IMR-90 (cell line): ENCODE measurements around the gene SUN1. TPM values are rescaled to one million over a fixed set of nuclear protein-coding genes. Genes with fewer than 3 reads are reported as not detected.

ENCODE experiments used
- ATAC-seq: fragments of 200-7000 bp; cut with Tn5 transposase; 2 replicates; pipeline ENCODE4 v1.9.1; 2020; ENCODE audit warnings: low read depth, mild to moderate bottlenecking, moderate library complexity
- BruUV-seq: library from RNA; stranded (reverse); fragments of 400-500 nt; replicated peaks from 2 replicates; lab custom pipeline; 2021; lab: Mats Ljungman, UMichigan
- CTCF ChIA-PET: fragments of 300-600 bp; formaldehyde crosslinking; extraction: SDS; loops from one replicate; lab custom pipeline; 2021; ENCODE audit warnings: antibody characterized with exemption; lab: Yijun Ruan, JAX
- POLR2A ChIA-PET: fragments of 300-600 bp; sonication (Branson Sonifier 250); formaldehyde crosslinking; loops from one replicate; lab custom pipeline; 2022; ENCODE audit warnings: antibody characterized with exemption; ENCODE audit not compliant: unreplicated experiment; lab: Charles Lee
- DNase-seq: peaks from one replicate; pipeline ENCODE4 v3.0.0; 2013
- H2AFZ ChIP-seq: replicated peaks from 2 replicates; pipeline ENCODE3; 2013; ENCODE audit warnings: low read length, mild to moderate bottlenecking; ENCODE audit not compliant: poor library complexity
- H2AK5ac ChIP-seq: 2 replicates; pipeline ENCODE4 v1.6.1; 2013; ENCODE audit warnings: low read depth, low read length, inconsistent platforms
- H2AK9ac ChIP-seq: replicated peaks from 2 replicates; pipeline ENCODE3; 2013; ENCODE audit warnings: mild to moderate bottlenecking, low read depth, low read length, moderate library complexity; ENCODE audit not compliant: poor library complexity
- H2BK120ac ChIP-seq: 2 replicates; pipeline ENCODE4 v1.6.1; 2013; ENCODE audit warnings: low read depth, low read length, inconsistent platforms
- H2BK15ac ChIP-seq: 3 replicates; pipeline ENCODE4 v1.6.1; 2013; ENCODE audit warnings: low read depth, low read length, inconsistent platforms
- H2BK20ac ChIP-seq: 2 replicates; pipeline ENCODE4 v1.6.1; 2013; ENCODE audit warnings: low read depth, mild to moderate bottlenecking, inconsistent platforms, low read length, moderate library complexity
- H2BK5ac ChIP-seq: 2 replicates; pipeline ENCODE4 v1.6.1; 2013; ENCODE audit warnings: mild to moderate bottlenecking, low read depth, low read length, inconsistent platforms; ENCODE audit not compliant: poor library complexity, severe bottlenecking
- H3K14ac ChIP-seq: replicated peaks from 2 replicates; pipeline ENCODE4 v1.6.1; 2013; ENCODE audit warnings: low read depth, low read length, inconsistent platforms
- H3K18ac ChIP-seq: 2 replicates; pipeline ENCODE4 v1.6.1; 2013; ENCODE audit warnings: low read depth, low read length, control low read depth
- H3K23ac ChIP-seq: 2 replicates; pipeline ENCODE4 v1.6.1; 2013; ENCODE audit warnings: low read depth, low read length, inconsistent platforms
- H3K27ac ChIP-seq: 2 replicates; pipeline ENCODE4 v1.5.1; 2013; ENCODE audit warnings: mild to moderate bottlenecking, control low read depth, low read length; ENCODE audit not compliant: insufficient read depth
- H3K27me3 ChIP-seq: 2 replicates; pipeline ENCODE4 v1.6.1; 2013; ENCODE audit warnings: low read length; ENCODE audit not compliant: control insufficient read depth, insufficient read depth
- H3K36me3 ChIP-seq: 2 replicates; pipeline ENCODE4 v1.6.1; 2013; ENCODE audit warnings: low read length, mixed read lengths; ENCODE audit not compliant: control insufficient read depth, insufficient read depth
- H3K4ac ChIP-seq: 2 replicates; pipeline ENCODE4 v1.6.1; 2013; ENCODE audit warnings: low read depth, low read length, inconsistent platforms
- H3K4me1 ChIP-seq: 2 replicates; pipeline ENCODE4 v1.6.1; 2013; ENCODE audit warnings: low read length, mixed read lengths; ENCODE audit not compliant: control insufficient read depth, insufficient read depth
- H3K4me2 ChIP-seq: 2 replicates; pipeline ENCODE4 v1.6.1; 2013; ENCODE audit warnings: low read depth, mild to moderate bottlenecking, control low read depth, low read length, moderate library complexity
- H3K4me3 ChIP-seq: 2 replicates; pipeline ENCODE4 v1.5.1; 2013; ENCODE audit warnings: low read depth, mild to moderate bottlenecking, control low read depth, low read length, moderate library complexity; ENCODE audit not compliant: insufficient read depth
- H3K56ac ChIP-seq: 2 replicates; pipeline ENCODE4 v1.6.1; 2013; ENCODE audit warnings: low read length, inconsistent platforms; ENCODE audit not compliant: insufficient read depth; ENCODE audit errors: extremely low read depth
- H3K79me1 ChIP-seq, 2 experiments: 2 replicates each; pipeline ENCODE4 v1.6.1; 2013; ENCODE audit warnings: low read length in 2 of 2, inconsistent platforms in 1 of 2, low read depth in 1 of 2
- H3K9ac ChIP-seq: 2 replicates; pipeline ENCODE4 v1.6.1; 2013; ENCODE audit warnings: low read depth, low read length, control low read depth
- H3K9me1 ChIP-seq: 2 replicates; pipeline ENCODE4 v1.6.1; 2013; ENCODE audit warnings: low read length, inconsistent platforms; ENCODE audit not compliant: insufficient read depth
- H3K9me3 ChIP-seq: 2 replicates; pipeline ENCODE4 v1.6.1; 2013; ENCODE audit warnings: low read length; ENCODE audit not compliant: control insufficient read depth, insufficient read depth
- H4K20me1 ChIP-seq: 2 replicates; pipeline ENCODE4 v1.6.1; 2013; ENCODE audit warnings: low read length, inconsistent platforms; ENCODE audit not compliant: insufficient read depth
- H4K5ac ChIP-seq: 2 replicates; pipeline ENCODE4 v1.6.1; 2013; ENCODE audit warnings: mild to moderate bottlenecking, low read depth, low read length, control low read depth
- H4K8ac ChIP-seq, 2 experiments: 2 replicates each; pipeline ENCODE4 v1.6.1; 2013; ENCODE audit warnings: low read depth in 2 of 2, low read length in 2 of 2, control low read depth in 1 of 2, inconsistent platforms in 1 of 2
- H4K91ac ChIP-seq: 2 replicates; pipeline ENCODE4 v1.6.1; 2013; ENCODE audit warnings: low read depth, low read length, inconsistent platforms; ENCODE audit not compliant: insufficient read depth
- BHLHE40 ChIP-seq: fragments of 150-350 bp; IDR thresholded peaks from 2 replicates; pipeline ENCODE4 v1.6.1; 2016; ENCODE audit warnings: mild to moderate bottlenecking, low read depth, low read length
- CEBPB ChIP-seq: IDR thresholded peaks from 2 replicates; pipeline ENCODE4 v1.6.1; 2012; ENCODE audit warnings: low read depth, low read length, improper control_type of control experiment
- CHD1 ChIP-seq: IDR thresholded peaks from 2 replicates; pipeline ENCODE4 v1.6.1; 2012; ENCODE audit warnings: low read depth, low read length, improper control_type of control experiment
- CTCF ChIP-seq: conservative IDR thresholded peaks from 2 replicates; pipeline ENCODE4 v1.5.1; 2012; ENCODE audit warnings: mild to moderate bottlenecking, low read depth, low read length, improper control_type of control experiment
- ELK1 ChIP-seq: fragments of 150-350 bp; IDR thresholded peaks from 2 replicates; pipeline ENCODE4 v1.6.1; 2016; ENCODE audit warnings: low read depth, mild to moderate bottlenecking, low read length, moderate library complexity, borderline replicate concordance
- FOS ChIP-seq: fragments of 150-350 bp; IDR thresholded peaks from 2 replicates; pipeline ENCODE4 v1.6.1; 2016; ENCODE audit warnings: low read depth, low read length
- MAFK ChIP-seq: IDR thresholded peaks from 2 replicates; pipeline ENCODE4 v1.6.1; 2012; ENCODE audit warnings: low read depth, low read length, improper control_type of control experiment
- MAZ ChIP-seq: IDR thresholded peaks from 2 replicates; pipeline ENCODE4 v1.6.1; 2012; ENCODE audit warnings: low read depth, mild to moderate bottlenecking, low read length, improper control_type of control experiment, moderate library complexity, borderline replicate concordance
- MXI1 ChIP-seq: IDR thresholded peaks from 2 replicates; pipeline ENCODE4 v1.6.1; 2012; ENCODE audit warnings: low read depth, mild to moderate bottlenecking, low read length, moderate library complexity, borderline replicate concordance
- NFE2L2 ChIP-seq: fragments of 150-350 bp; IDR thresholded peaks from 2 replicates; pipeline ENCODE4 v1.6.1; 2016; ENCODE audit warnings: low read depth, mild to moderate bottlenecking, low read length
- POLR2A ChIP-seq: IDR thresholded peaks from 2 replicates; pipeline ENCODE4 v1.6.1; 2012; ENCODE audit warnings: mild to moderate bottlenecking, low read depth, low read length
- RAD21 ChIP-seq: IDR thresholded peaks from 2 replicates; pipeline ENCODE4 v1.6.1; 2012; ENCODE audit warnings: low read length, improper control_type of control experiment
- RCOR1 ChIP-seq: IDR thresholded peaks from 2 replicates; pipeline ENCODE4 v1.6.1; 2012; ENCODE audit warnings: mild to moderate bottlenecking, low read length, improper control_type of control experiment; ENCODE audit not compliant: insufficient replicate concordance
- RFX5 ChIP-seq: IDR thresholded peaks from 2 replicates; pipeline ENCODE4 v1.8.0; 2012; ENCODE audit warnings: low read depth, mild to moderate bottlenecking, low read length, moderate library complexity
- SMC3 ChIP-seq: fragments of 150-350 bp; IDR thresholded peaks from 2 replicates; pipeline ENCODE4 v1.6.1; 2016; ENCODE audit warnings: low read depth, mild to moderate bottlenecking, antibody characterized with exemption, low read length, moderate library complexity
- USF2 ChIP-seq: fragments of 150-350 bp; IDR thresholded peaks from 2 replicates; pipeline ENCODE4 v1.6.1; 2017; ENCODE audit warnings: mild to moderate bottlenecking, antibody characterized with exemption, low read length, low read depth
- WGBS, 2 experiments: methylation state at CpG; one replicate each; pipeline versions ENCODE4 v1.1.5 to v1.1.7; 2013; ENCODE audit warnings: missing lambda C conversion rate in 2 of 2; ENCODE audit not compliant: insufficient read length in 1 of 2; ENCODE audit errors: extremely low coverage in 2 of 2; 5-methylcytosine and 5-hydroxymethylcytosine counted together
- dilution Hi-C: fragments of 300-500 bp; cut with HindIII; formaldehyde crosslinking; loops from one replicate; pipeline ENCODE4 v1.14.3; 2018; ENCODE audit warnings: low sequenced_read_pairs; ENCODE audit not compliant: unreplicated experiment
- in situ Hi-C: fragments of 300-500 bp; cut with MboI; formaldehyde crosslinking; loops from 3 replicates; pipeline ENCODE4 v1.14.3; 2019; ENCODE audit warnings: low sequenced_read_pairs, inconsistent platforms, mixed read lengths
- intact Hi-C: fragments of 100-400 bp; cut with micrococcal nuclease; formaldehyde crosslinking; loops from 2 replicates; pipeline ENCODE4 v1.10.0; 2022
- polyA plus RNA-seq, 3 experiments: library from polyadenylated mRNA; depleted of rRNA; stranded (reverse); fragments of >200 nt; gene quantifications; 2 replicates each; pipeline ENCODE4 v1.2.3, GENCODE V29; 2012; ENCODE audit warnings: low replicate concordance in 1 of 3
- total RNA-seq: library from RNA; depleted of rRNA; stranded (reverse); fragments of >200 nt; gene quantifications from 2 replicates; pipeline ENCODE4 v1.2.3, GENCODE V29; 2012

SUN1 gene
- total and polyA plus RNA-seq, 2 of the 4 experiments (the other 2 are of a cell fraction), result 113 to 239 TPM

- Histone ChIP-seq H3K27me3 (no peaks in the 10 kb centered on the region), H3K4me1 (peaks cover 19% of the 10 kb centered on the region), H3K36me3 (peaks cover 3% of the 10 kb centered on the region), H4K91ac (0 out of 2 replicates have a peak overlapping the region, but pooled peaks have one; percentile 6), H3K18ac (no peak overlapping the region), H4K5ac (no peak overlapping the region), H3K79me1 (peaks cover 6 to 72% of the 10 kb centered on the region in 2 experiments), H3K9me3 (no peaks in the 10 kb centered on the region), H3K9ac (no peak overlapping the region), H3K56ac (no peak overlapping the region), H4K8ac (peak overlapping the region in 1 of 2 experiments; percentile 8; a peak in 1 of 4 replicates), H2AK5ac (peak overlapping the region; percentile 54; the same call in 1 of the 2 replicates), H3K4me2 (no peak overlapping the region), H2AK9ac (no peak overlapping the region), H3K9me1 (peaks cover 37% of the 10 kb centered on the region), H3K23ac (peak overlapping the region; percentile 89), H2BK120ac (no peak overlapping the region), H3K27ac (no peak overlapping the region), H2BK15ac (0 out of 3 replicates have a peak overlapping the region, but pooled peaks have one; percentile 1), H2AFZ (no peak overlapping the region), H4K20me1 (peaks cover 52% of the 10 kb centered on the region), H3K14ac (no peak overlapping the region; the same call in 1 of the 2 replicates), H2BK20ac (peak overlapping the region; percentile 51; the same call in 1 of the 2 replicates), H3K4ac (peak overlapping the region; percentile 58; the same call in 1 of the 2 replicates), H2BK5ac (no peak overlapping the region), H3K4me3 (no peak overlapping the region)
- intact Hi-C loops (no loop called here), in situ Hi-C loops (no loop called here), dilution Hi-C loops (no loop called here)
- no peak for DNase-seq
- TF ChIP-seq RAD21, result no peak
- TF ChIP-seq MXI1, result no peak
- no peak for TF ChIP-seq RFX5
- no peak for TF ChIP-seq POLR2A
- no peak for TF ChIP-seq BHLHE40
- TF ChIP-seq RCOR1, result no peak
- TF ChIP-seq CEBPB, result no peak
- TF ChIP-seq USF2, result no peak
- TF ChIP-seq CTCF, result no peak
- no peak for TF ChIP-seq MAFK
- no peak for TF ChIP-seq NFE2L2
- no peak for TF ChIP-seq CHD1
- TF ChIP-seq MAZ, result no peak
- no peak for TF ChIP-seq ELK1
- TF ChIP-seq FOS, result no peak
- no peak for TF ChIP-seq SMC3
- ChIA-PET CTCF (no interaction called here), POLR2A (no interaction called here)
- no peak for ATAC-seq
- WGBS, 2 experiments, result 60% methylated on average over 1 of the region's 7 CpGs; no CpG with 5 or more reads in 1 of the 2 experiments
- no TSS peak for BruUV-seq
These were observed 8.2 kb upstream of the SUN1 start for GRCh38 chr7:824081-824480.
